Neuron (in vitro differentiated cells): ENCODE data around the gene LGR6.

Experiments
- H2AFZ ChIP-seq: one replicate; pipeline ENCODE4 v1.6.1; 2013; ENCODE audit warnings: low read depth, mild to moderate bottlenecking, inconsistent platforms, low read length, moderate library complexity
- H3K27me3 ChIP-seq: one replicate; pipeline ENCODE4 v1.6.1; 2013; ENCODE audit warnings: low read length; ENCODE audit not compliant: insufficient read depth
- H3K36me3 ChIP-seq: one replicate; pipeline ENCODE4 v1.6.1; 2013; ENCODE audit warnings: low read length; ENCODE audit not compliant: insufficient read depth
- H3K4me1 ChIP-seq: one replicate; pipeline ENCODE4 v1.6.1; 2013; ENCODE audit warnings: low read length; ENCODE audit not compliant: insufficient read depth
- H3K4me3 ChIP-seq: 2 replicates; pipeline ENCODE4 v1.5.1; 2013; ENCODE audit warnings: mild to moderate bottlenecking, low read length, moderate library complexity
- H3K9me3 ChIP-seq: one replicate; pipeline ENCODE4 v1.6.1; 2013; ENCODE audit warnings: low read length

LGR6 gene

GRCh38 chr1:202217516-202217915, 23.9 kb downstream of the LGR6 start:
- H3K36me3 ChIP-seq, result no peaks in the 10 kb centered on the region
- H2AFZ ChIP-seq, result no peak overlapping the region
- no peak overlapping the region for H3K4me3 ChIP-seq
- H3K4me1 ChIP-seq, result peaks cover 6% of the 10 kb centered on the region
- H3K27me3 ChIP-seq, result peaks cover 65% of the 10 kb centered on the region
- no peaks in the 10 kb centered on the region for H3K9me3 ChIP-seq

GRCh38 chr1:202217951-202218350, 24.4 kb downstream of the LGR6 start:
- Histone ChIP-seq H3K4me1 (peaks cover 6% of the 10 kb centered on the region), H3K9me3 (no peaks in the 10 kb centered on the region), H2AFZ (no peak overlapping the region), H3K4me3 (no peak overlapping the region), H3K27me3 (peaks cover 64% of the 10 kb centered on the region), H3K36me3 (no peaks in the 10 kb centered on the region)

GRCh38 chr1:202220733-202221132, 27.1 kb downstream of the LGR6 start:
- H3K4me3 ChIP-seq, result no peak overlapping the region
- no peaks in the 10 kb centered on the region for H3K36me3 ChIP-seq
- H3K4me1 ChIP-seq, result peaks cover 6% of the 10 kb centered on the region
- no peaks in the 10 kb centered on the region for H3K9me3 ChIP-seq
- H3K27me3 ChIP-seq, result peaks cover 44% of the 10 kb centered on the region
- H2AFZ ChIP-seq, result no peak overlapping the region

GRCh38 chr1:202221911-202222909, 28.6 kb downstream of the LGR6 start:
- no peaks in the 10 kb centered on the region for H3K9me3 ChIP-seq
- no peak overlapping the region for H3K4me3 ChIP-seq
- peaks cover 32% of the 10 kb centered on the region for H3K27me3 ChIP-seq
- H2AFZ ChIP-seq, result no peak overlapping the region
- no peaks in the 10 kb centered on the region for H3K36me3 ChIP-seq
- H3K4me1 ChIP-seq, result peaks cover 6% of the 10 kb centered on the region

- peaks cover 27% of the 10 kb centered on the region for H3K27me3 ChIP-seq
- no peak overlapping the region for H3K4me3 ChIP-seq
- no peaks in the 10 kb centered on the region for H3K36me3 ChIP-seq
- H3K9me3 ChIP-seq, result no peaks in the 10 kb centered on the region
- no peak overlapping the region for H2AFZ ChIP-seq
- peaks cover 6% of the 10 kb centered on the region for H3K4me1 ChIP-seq
Observed at GRCh38 chr1:202223121-202223860, 29.7 kb downstream of the LGR6 start.

- Histone ChIP-seq H3K4me1 (peaks cover 6% of the 10 kb centered on the region), H2AFZ (no peak overlapping the region), H3K9me3 (no peaks in the 10 kb centered on the region), H3K36me3 (no peaks in the 10 kb centered on the region), H3K4me3 (no peak overlapping the region), H3K27me3 (peaks cover 28% of the 10 kb centered on the region)
Observed at GRCh38 chr1:202224453-202224852, 30.9 kb downstream of the LGR6 start.

GRCh38 chr1:202225131-202225530, 31.5 kb downstream of the LGR6 start:
- H3K4me3 ChIP-seq, result no peak overlapping the region
- H2AFZ ChIP-seq, result no peak overlapping the region
- H3K4me1 ChIP-seq, result peaks cover 6% of the 10 kb centered on the region
- H3K27me3 ChIP-seq, result peaks cover 34% of the 10 kb centered on the region
- H3K9me3 ChIP-seq, result no peaks in the 10 kb centered on the region
- H3K36me3 ChIP-seq, result no peaks in the 10 kb centered on the region

- Histone ChIP-seq H3K4me3 (no peak overlapping the region), H2AFZ (no peak overlapping the region), H3K36me3 (no peaks in the 10 kb centered on the region), H3K4me1 (peaks cover 2% of the 10 kb centered on the region), H3K27me3 (peaks cover 43% of the 10 kb centered on the region), H3K9me3 (no peaks in the 10 kb centered on the region)
Observed at GRCh38 chr1:202227053-202227672, 33.6 kb downstream of the LGR6 start.

- H3K9me3 ChIP-seq, result no peaks in the 10 kb centered on the region
- H3K4me3 ChIP-seq, result no peak overlapping the region
- peaks cover 38% of the 10 kb centered on the region for H3K27me3 ChIP-seq
- H3K36me3 ChIP-seq, result no peaks in the 10 kb centered on the region
- no peaks in the 10 kb centered on the region for H3K4me1 ChIP-seq
- H2AFZ ChIP-seq, result no peak overlapping the region
Observed at GRCh38 chr1:202227997-202228401, 34.4 kb downstream of the LGR6 start.

GRCh38 chr1:202228484-202229122, 35.0 kb downstream of the LGR6 start:
- no peak overlapping the region for H2AFZ ChIP-seq
- no peaks in the 10 kb centered on the region for H3K36me3 ChIP-seq
- no peaks in the 10 kb centered on the region for H3K4me1 ChIP-seq
- H3K4me3 ChIP-seq, result no peak overlapping the region
- H3K27me3 ChIP-seq, result peaks cover 34% of the 10 kb centered on the region
- H3K9me3 ChIP-seq, result no peaks in the 10 kb centered on the region

- H3K27me3 ChIP-seq, result peaks cover 42% of the 10 kb centered on the region
- H3K4me1 ChIP-seq, result no peaks in the 10 kb centered on the region
- H3K4me3 ChIP-seq, result no peak overlapping the region
- no peaks in the 10 kb centered on the region for H3K36me3 ChIP-seq
- H2AFZ ChIP-seq, result no peak overlapping the region
- no peaks in the 10 kb centered on the region for H3K9me3 ChIP-seq
Observed at GRCh38 chr1:202229376-202229775, 35.8 kb downstream of the LGR6 start.

- H3K36me3 ChIP-seq, result no peaks in the 10 kb centered on the region
- no peak overlapping the region for H3K4me3 ChIP-seq
- H3K4me1 ChIP-seq, result no peaks in the 10 kb centered on the region
- H3K27me3 ChIP-seq, result peaks cover 48% of the 10 kb centered on the region
- H3K9me3 ChIP-seq, result no peaks in the 10 kb centered on the region
- no peak overlapping the region for H2AFZ ChIP-seq
Observed at GRCh38 chr1:202230061-202230938, 36.7 kb downstream of the LGR6 start.
